H1 (cell line): ENCODE measurements around the gene LRRC37A3. TPM values are rescaled to one million over a fixed set of nuclear protein-coding genes. Genes with fewer than 3 reads are reported as not detected.

ENCODE experiments used
- CTCF ChIA-PET: fragments of 300-600 bp; sonication (Branson Sonifier 250); formaldehyde crosslinking; loops from one replicate; lab custom pipeline; 2021; ENCODE audit not compliant: partially characterized antibody; lab: Charles Lee
- POLR2A ChIA-PET: fragments of 300-600 bp; sonication (Branson Sonifier 250); formaldehyde crosslinking; loops from one replicate; lab custom pipeline; 2021; ENCODE audit warnings: inconsistent platforms; ENCODE audit not compliant: partially characterized antibody; lab: Charles Lee
- DNase-seq, 2 experiments: peaks; one replicate each; pipeline versions ENCODE4 v3.0.0 to v3.0.0-alpha.2; 2010 to 2022; ENCODE audit warnings: low spot score in 2 of 2, low read depth in 1 of 2, mixed read lengths in 1 of 2
- FAIRE-seq: peaks from 2 replicates; lab custom pipeline; 2011; peaks lifted over from hg19 to GRCh38; lab: Jason Lieb, UNC
- H2AFZ ChIP-seq: 2 replicates; pipeline ENCODE4 v1.8.1; 2012; ENCODE audit warnings: low read length, inconsistent platforms
- H2AK5ac ChIP-seq: 2 replicates; pipeline ENCODE4 v1.6.1; 2013; ENCODE audit warnings: low read depth, low read length
- H2BK120ac ChIP-seq: replicated peaks from 2 replicates; pipeline ENCODE3; 2013; ENCODE audit warnings: low read depth, low read length, inconsistent platforms
- H2BK12ac ChIP-seq: 2 replicates; pipeline ENCODE4 v1.6.1; 2013; ENCODE audit warnings: low read depth, low read length
- H2BK15ac ChIP-seq: 2 replicates; pipeline ENCODE4 v1.6.1; 2013; ENCODE audit warnings: low read length
- H2BK20ac ChIP-seq: 2 replicates; pipeline ENCODE4 v1.6.1; 2013; ENCODE audit warnings: low read length
- H2BK5ac ChIP-seq: 2 replicates; pipeline ENCODE4 v1.6.1; 2013; ENCODE audit warnings: low read depth, low read length
- H3K14ac ChIP-seq: 2 replicates; pipeline ENCODE4 v1.6.1; 2013; ENCODE audit warnings: inconsistent platforms; ENCODE audit not compliant: insufficient read length
- H3K18ac ChIP-seq: 2 replicates; pipeline ENCODE4 v1.6.1; 2013; ENCODE audit warnings: low read length; ENCODE audit errors: extremely low read depth
- H3K23ac ChIP-seq: 2 replicates; pipeline ENCODE4 v1.6.1; 2013; ENCODE audit warnings: inconsistent platforms; ENCODE audit not compliant: insufficient read length
- H3K23me2 ChIP-seq: 2 replicates; pipeline ENCODE4 v1.6.1; 2013; ENCODE audit warnings: low read depth, low read length
- H3K27ac ChIP-seq: 2 replicates; pipeline ENCODE4 v1.6.1; 2011; ENCODE audit warnings: low read depth, low read length, inconsistent platforms
- H3K27me3 ChIP-seq, 4 experiments: replicated peaks in 1 of 4; 1 replicate in 1 of 4; 2 replicates in 3 of 4; pipeline versions ENCODE4 v1.6.1 to v1.8.1; 2011 to 2013; ENCODE audit warnings: low read length in 3 of 4, mild to moderate bottlenecking in 3 of 4, inconsistent platforms in 2 of 4, mixed read lengths in 2 of 4, moderate library complexity in 1 of 4; ENCODE audit not compliant: control insufficient read depth in 3 of 4, insufficient read depth in 3 of 4; ENCODE audit errors: extremely low read depth in 1 of 4
- H3K36me3 ChIP-seq, 4 experiments: 2 replicates each; pipeline versions ENCODE4 v1.6.1 to v1.8.1; 2011 to 2013; ENCODE audit warnings: mild to moderate bottlenecking in 4 of 4, low read length in 3 of 4, moderate library complexity in 2 of 4, control low read depth in 1 of 4, inconsistent platforms in 1 of 4; ENCODE audit not compliant: insufficient read depth in 4 of 4, control insufficient read depth in 2 of 4
- H3K4ac ChIP-seq: replicated peaks from 2 replicates; pipeline ENCODE3; 2013; ENCODE audit warnings: low read length, low read depth, mixed read lengths, inconsistent platforms; ENCODE audit not compliant: insufficient read length
- H3K4me1 ChIP-seq, 4 experiments: replicated peaks in 1 of 4; 1 replicate in 1 of 4; 2 replicates in 3 of 4; pipeline versions ENCODE4 v1.6.1 to v1.8.1; 2011 to 2013; ENCODE audit warnings: low read length in 3 of 4, inconsistent platforms in 2 of 4, mixed read lengths in 1 of 4; ENCODE audit not compliant: insufficient read depth in 4 of 4, control insufficient read depth in 3 of 4
- H3K4me2 ChIP-seq, 2 experiments: 2 replicates each; pipeline versions ENCODE4 v1.6.1 to v1.8.1; 2011 to 2013; ENCODE audit warnings: low read depth in 2 of 2, low read length in 2 of 2, control low read depth in 1 of 2, inconsistent platforms in 1 of 2, mild to moderate bottlenecking in 1 of 2; ENCODE audit not compliant: insufficient read depth in 1 of 2
- H3K4me3 ChIP-seq, 4 experiments: fragments of 200-600, 300-600 bp in 1 of 4; sonication (generic), shearing (Covaris generic), sonication (Bioruptor Twin) in 1 of 4; 2 replicates each; pipeline versions ENCODE4 v1.5.1 to v1.8.1; 2011 to 2016; ENCODE audit warnings: low read length in 4 of 4, low read depth in 3 of 4, control low read depth in 2 of 4, inconsistent platforms in 2 of 4, mild to moderate bottlenecking in 2 of 4, mixed read lengths in 1 of 4, moderate library complexity in 1 of 4; ENCODE audit not compliant: insufficient read depth in 2 of 4; ENCODE audit errors: extremely low read depth in 1 of 4
- H3K56ac ChIP-seq: replicated peaks from 2 replicates; pipeline ENCODE3; 2013; ENCODE audit warnings: low read depth, mild to moderate bottlenecking, mixed read lengths, low read length, inconsistent platforms; ENCODE audit not compliant: insufficient read length
- H3K79me1 ChIP-seq: 2 replicates; pipeline ENCODE4 v1.6.1; 2013; ENCODE audit warnings: low read depth, low read length, control low read depth
- H3K79me2 ChIP-seq, 2 experiments: 2 replicates each; pipeline versions ENCODE4 v1.6.1 to v1.8.1; 2012 to 2013; ENCODE audit warnings: low read length in 2 of 2, mild to moderate bottlenecking in 2 of 2, inconsistent platforms in 1 of 2; ENCODE audit not compliant: insufficient read depth in 2 of 2, control insufficient read depth in 1 of 2
- H3K9ac ChIP-seq, 4 experiments: replicated peaks in 1 of 4; 1 replicate in 1 of 4; 2 replicates in 3 of 4; pipeline versions ENCODE4 v1.6.1 to v1.8.1; 2011 to 2013; ENCODE audit warnings: low read depth in 3 of 4, low read length in 3 of 4, control low read depth in 2 of 4, mild to moderate bottlenecking in 2 of 4, moderate library complexity in 2 of 4, inconsistent platforms in 1 of 4; ENCODE audit errors: extremely low read depth in 1 of 4
- H3K9me3 ChIP-seq, 2 experiments: 2 replicates each; pipeline versions ENCODE4 v1.6.1 to v1.8.1; 2012 to 2013; ENCODE audit warnings: mild to moderate bottlenecking in 2 of 2, moderate library complexity in 2 of 2, control low read depth in 1 of 2, inconsistent platforms in 1 of 2, low read depth in 1 of 2, low read length in 1 of 2, mixed read lengths in 1 of 2; ENCODE audit not compliant: insufficient read depth in 2 of 2
- H4K20me1 ChIP-seq, 2 experiments: replicated peaks in 1 of 2; 2 replicates each; pipeline versions ENCODE3 to v1.8.1; 2011 to 2013; ENCODE audit warnings: inconsistent platforms in 2 of 2, low read length in 2 of 2, mild to moderate bottlenecking in 1 of 2; ENCODE audit not compliant: insufficient read depth in 2 of 2, control insufficient read depth in 1 of 2
- H4K5ac ChIP-seq: 2 replicates; pipeline ENCODE4 v1.6.1; 2013; ENCODE audit warnings: low read length, low read depth, mixed read lengths, inconsistent platforms; ENCODE audit not compliant: insufficient read length
- H4K8ac ChIP-seq: 2 replicates; pipeline ENCODE4 v1.8.0; 2013; ENCODE audit warnings: mild to moderate bottlenecking, moderate library complexity, low read length, inconsistent platforms; ENCODE audit not compliant: insufficient read depth; ENCODE audit errors: extremely low read depth
- H4K91ac ChIP-seq: replicated peaks from 2 replicates; pipeline ENCODE3; 2013; ENCODE audit warnings: low read length, mixed read lengths, inconsistent platforms; ENCODE audit not compliant: insufficient read length
- CBX8 ChIP-seq: fragments of 300-800, 300-1000 bp; sonication (generic); IDR thresholded peaks from 2 replicates; pipeline ENCODE4 v1.7.1; 2016; ENCODE audit warnings: low read depth, low read length, borderline replicate concordance
- CEBPB ChIP-seq: IDR thresholded peaks from 2 replicates; pipeline ENCODE4 v1.6.1; 2012; ENCODE audit warnings: low read depth, low read length
- CHD1 ChIP-seq: IDR thresholded peaks from 2 replicates; pipeline ENCODE4 v1.6.1; 2012; ENCODE audit warnings: low read depth, low read length, improper control_type of control experiment
- CREB1 ChIP-seq: IDR thresholded peaks from 2 replicates; pipeline ENCODE4 v1.6.1; 2012; ENCODE audit warnings: inconsistent platforms
- E2F6 ChIP-seq: IDR thresholded peaks from 2 replicates; pipeline ENCODE4 v1.6.1; 2012; ENCODE audit warnings: inconsistent platforms
- FOSL1 ChIP-seq: IDR thresholded peaks from 2 replicates; pipeline ENCODE4 v1.6.1; 2011; ENCODE audit warnings: mild to moderate bottlenecking, low read depth, low read length, moderate library complexity; ENCODE audit not compliant: insufficient read depth
- GABPA ChIP-seq: IDR thresholded peaks from 2 replicates; pipeline ENCODE4 v1.6.1; 2011; ENCODE audit warnings: mild to moderate bottlenecking, low read length, moderate library complexity, borderline replicate concordance; ENCODE audit not compliant: insufficient read depth
- JUND ChIP-seq: IDR thresholded peaks from 2 replicates; pipeline ENCODE4 v1.6.1; 2011; ENCODE audit warnings: mild to moderate bottlenecking, improper control_type of control experiment, low read length
- KDM1A ChIP-seq: fragments of 200-600, 300-600 bp; sonication (generic); IDR thresholded peaks from 2 replicates; pipeline ENCODE4 v1.7.1; 2016; ENCODE audit warnings: mild to moderate bottlenecking, low read length, borderline replicate concordance
- POLR2AphosphoS5 ChIP-seq: IDR thresholded peaks from 2 replicates; pipeline ENCODE4 v1.6.1; 2011; ENCODE audit warnings: low read depth, low read length
- SIRT6 ChIP-seq: IDR thresholded peaks from one replicate; pipeline ENCODE4 v1.7.1; 2012; ENCODE audit warnings: low read length, inconsistent platforms
- SP2 ChIP-seq: IDR thresholded peaks from 2 replicates; pipeline ENCODE4 v1.6.1; 2012; ENCODE audit warnings: mild to moderate bottlenecking, low read length, inconsistent platforms
- SRF ChIP-seq: IDR thresholded peaks from 2 replicates; pipeline ENCODE4 v1.6.1; 2011; ENCODE audit warnings: mild to moderate bottlenecking, low read depth, low read length, moderate library complexity
- TBP ChIP-seq: IDR thresholded peaks from 2 replicates; pipeline ENCODE4 v1.6.1; 2011; ENCODE audit warnings: low read depth, low read length, improper control_type of control experiment
- WGBS, 2 experiments: shearing (Covaris generic) in 1 of 2; methylation state at CpG; one replicate each; pipeline versions ENCODE4 v1.1.6 to v1.1.7; 2013 to 2015; ENCODE audit warnings: low lambda C conversion rate in 2 of 2, mixed read lengths in 2 of 2, inconsistent platforms in 1 of 2, low coverage in 1 of 2, missing lambda C conversion rate in 1 of 2; ENCODE audit not compliant: insufficient replicate concordance in 2 of 2, insufficient coverage in 1 of 2, insufficient read length in 1 of 2; ENCODE audit errors: extremely low coverage in 1 of 2, missing lambda C conversion rate in 1 of 2; 5-methylcytosine and 5-hydroxymethylcytosine counted together
- polyA plus RNA-seq, 7 experiments: library from polyadenylated mRNA; depleted of rRNA in 3 of 7; stranded (reverse) in 5 of 7; unstranded in 2 of 7; fragments of >200 nt in 5 of 7; fragments of 200-250 nt in 2 of 7; gene quantifications; 1 replicate in 5 of 7; 2 replicates in 1 of 7; 4 replicates in 1 of 7; pipeline versions ENCODE4 v1.2.1 to v1.2.3, GENCODE V29; 2011 to 2013; ENCODE audit warnings: missing spikeins in 2 of 7, mixed read lengths in 2 of 7
- total RNA-seq: library from RNA; stranded (reverse); fragmentation: NEBNext Ultra II Directional; extraction: Animal tissue kit (Norgen Biotek cat#: 25700); gene quantifications from 2 replicates; pipeline ENCODE4 v1.2.1, GENCODE V29; 2021

The LRRC37A3 gene
- total and polyA plus RNA-seq, 2 of the 8 experiments (the other 6 are each of a cell fraction or from before 2014, with no cell fraction given), result 2.7 to 9.4 TPM

GRCh38 chr17:64941045-64941444 lies 21.8 kb upstream of the LRRC37A3 start:
- H2AFZ ChIP-seq, result no peak overlapping the region
- no peak overlapping the region for H3K4me2 ChIP-seq
- H2AK5ac ChIP-seq, result no peak overlapping the region
- H2BK12ac ChIP-seq, result no peak overlapping the region
- H3K4ac ChIP-seq, result no peak overlapping the region
- H3K79me1 ChIP-seq, result no peaks in the 10 kb centered on the region
- WGBS, 2 experiments, result 87% methylated on average over 3 of the region's 3 CpGs; no CpG with 5 or more reads in 1 of the 2 experiments
- no peak overlapping the region for H4K91ac ChIP-seq
- no peak overlapping the region for H2BK15ac ChIP-seq
- DNase-seq (no peak), FAIRE-seq (no peak)
- H2BK5ac ChIP-seq, result no peak overlapping the region
- H4K5ac ChIP-seq, result no peak overlapping the region
- no peak overlapping the region for H3K14ac ChIP-seq
- POLR2A ChIA-PET, result no interaction called here
- no peaks in the 10 kb centered on the region for H3K27me3 ChIP-seq
- H3K9me3 ChIP-seq, result no peaks in the 10 kb centered on the region
- CTCF ChIA-PET, result interaction anchor here (0.6 to 4.6 kb wide), 6 partner anchors 14 to 288 kb away, joined by 3 to 53 read pairs (median 3); no protein-coding TSS in a partner anchor
- no peak overlapping the region for H4K8ac ChIP-seq
- H3K23ac ChIP-seq, result no peak overlapping the region
- no peaks in the 10 kb centered on the region for H3K4me1 ChIP-seq
- no peak overlapping the region; a peak in 1 of 7 replicates for H3K9ac ChIP-seq
- peaks cover 4% of the 10 kb centered on the region; the same call in 1 of the 2 replicates for H3K23me2 ChIP-seq
- H3K56ac ChIP-seq, result no peak overlapping the region
- no peak overlapping the region for H3K27ac ChIP-seq
- no peaks in the 10 kb centered on the region for H3K36me3 ChIP-seq
- no peak overlapping the region for H3K18ac ChIP-seq
- no peaks in the 10 kb centered on the region for H3K79me2 ChIP-seq
- no peak overlapping the region for H3K4me3 ChIP-seq
- no peak overlapping the region for H2BK20ac ChIP-seq
- peaks cover 0 to 2% of the 10 kb centered on the region in 2 experiments for H4K20me1 ChIP-seq
- no peak overlapping the region for H2BK120ac ChIP-seq
- no peak for TF ChIP-seq SIRT6
- no peak for TF ChIP-seq SRF
- TF ChIP-seq CBX8, result no peak
- no peak for TF ChIP-seq CEBPB
- TF ChIP-seq CHD1, result no peak
- no peak for TF ChIP-seq JUND
- TF ChIP-seq KDM1A, result no peak
- no peak for TF ChIP-seq TBP
- TF ChIP-seq E2F6, result no peak
- TF ChIP-seq CREB1, result no peak
- no peak for TF ChIP-seq GABPA
- TF ChIP-seq FOSL1, result no peak
- TF ChIP-seq SP2, result no peak
- no peak for TF ChIP-seq POLR2AphosphoS5
